Mesendoderm (in vitro differentiated cells): ENCODE results near the gene PLPPR1.

Source experiments
- DNase-seq: peaks from one replicate; pipeline ENCODE4 v3.0.0; 2013
- H2AK5ac ChIP-seq: 2 replicates; pipeline ENCODE4 v1.6.1; 2013; ENCODE audit warnings: low read length, inconsistent platforms
- H2BK120ac ChIP-seq: 2 replicates; pipeline ENCODE4 v1.6.1; 2013; ENCODE audit warnings: low read depth, mild to moderate bottlenecking, low read length, moderate library complexity, mixed read lengths
- H2BK15ac ChIP-seq: replicated peaks from 2 replicates; pipeline ENCODE4 v1.6.1; 2013; ENCODE audit warnings: low read depth, mild to moderate bottlenecking, moderate library complexity
- H2BK5ac ChIP-seq: 2 replicates; pipeline ENCODE4 v1.6.1; 2013; ENCODE audit warnings: low read length, inconsistent platforms
- H3K18ac ChIP-seq: 2 replicates; pipeline ENCODE4 v1.6.1; 2013; ENCODE audit warnings: mild to moderate bottlenecking, low read length, mixed read lengths
- H3K23ac ChIP-seq: one replicate; pipeline ENCODE4 v1.6.1; 2013; ENCODE audit warnings: low read length
- H3K27ac ChIP-seq: 2 replicates; pipeline ENCODE4 v1.5.1; 2013; ENCODE audit warnings: low read depth, mild to moderate bottlenecking, inconsistent platforms, low read length, moderate library complexity
- H3K27me3 ChIP-seq: 2 replicates; pipeline ENCODE4 v1.6.1; 2013; ENCODE audit warnings: low read length, control low read depth, mild to moderate bottlenecking, inconsistent platforms; ENCODE audit not compliant: insufficient read depth, poor library complexity
- H3K36me3 ChIP-seq: 2 replicates; pipeline ENCODE4 v1.6.1; 2013; ENCODE audit warnings: low read length, inconsistent platforms; ENCODE audit not compliant: control insufficient read depth, insufficient read depth
- H3K4ac ChIP-seq: one replicate; pipeline ENCODE4 v1.6.1; 2013; ENCODE audit warnings: low read depth, mild to moderate bottlenecking, low read length, moderate library complexity
- H3K4me1 ChIP-seq: 2 replicates; pipeline ENCODE4 v1.6.1; 2013; ENCODE audit warnings: low read depth, low read length, inconsistent platforms; ENCODE audit not compliant: control insufficient read depth
- H3K4me2 ChIP-seq: 2 replicates; pipeline ENCODE4 v1.6.1; 2013; ENCODE audit warnings: low read length
- H3K4me3 ChIP-seq: 2 replicates; pipeline ENCODE4 v1.5.1; 2013; ENCODE audit warnings: mild to moderate bottlenecking, low read length
- H3K56ac ChIP-seq: one replicate; pipeline ENCODE4 v1.6.1; 2013; ENCODE audit warnings: low read length
- H3K79me1 ChIP-seq: 2 replicates; pipeline ENCODE4 v1.6.1; 2013; ENCODE audit warnings: low read length, inconsistent platforms
- H3K79me2 ChIP-seq: 2 replicates; pipeline ENCODE4 v1.6.1; 2013; ENCODE audit warnings: mild to moderate bottlenecking, low read length; ENCODE audit not compliant: control insufficient read depth, insufficient read depth
- H3K9ac ChIP-seq: 2 replicates; pipeline ENCODE4 v1.6.1; 2013; ENCODE audit warnings: low read length, inconsistent platforms
- H4K5ac ChIP-seq: one replicate; pipeline ENCODE4 v1.6.1; 2013; ENCODE audit warnings: low read length
- H4K8ac ChIP-seq: one replicate; pipeline ENCODE4 v1.6.1; 2013; ENCODE audit warnings: low read depth, mild to moderate bottlenecking, control low read depth, low read length, moderate library complexity
- WGBS: extraction: QIAGEN DNeasy Blood & Tissue Kit; methylation state at CpG from one replicate; pipeline ENCODE4 v1.1.7; 2013; ENCODE audit warnings: low lambda C conversion rate, missing lambda C conversion rate; ENCODE audit not compliant: insufficient coverage; ENCODE audit errors: extremely low coverage; 5-methylcytosine and 5-hydroxymethylcytosine counted together

The PLPPR1 gene

GRCh38 chr9:101167490-101168134 lies 139.1 kb downstream of the PLPPR1 start:
- Histone ChIP-seq H2AK5ac (no peak overlapping the region), H3K18ac (no peak overlapping the region), H3K23ac (no peak overlapping the region), H2BK5ac (no peak overlapping the region), H4K5ac (no peak overlapping the region), H2BK120ac (no peak overlapping the region), H3K4me1 (no peaks in the 10 kb centered on the region), H3K79me1 (no peaks in the 10 kb centered on the region), H3K79me2 (no peaks in the 10 kb centered on the region), H3K9ac (no peak overlapping the region), H3K36me3 (no peaks in the 10 kb centered on the region), H3K56ac (no peak overlapping the region), H2BK15ac (no peak overlapping the region), H3K4ac (no peak overlapping the region), H3K4me2 (no peak overlapping the region), H3K4me3 (no peak overlapping the region), H4K8ac (no peak overlapping the region), H3K27me3 (no peaks in the 10 kb centered on the region), H3K27ac (no peak overlapping the region)
- DNase-seq, result no peak
- WGBS, result no CpG with 5 or more reads among the region's 1 CpG

GRCh38 chr9:101172616-101173015 lies 144.1 kb downstream of the PLPPR1 start:
- H3K9ac ChIP-seq, result no peak overlapping the region
- no peak for DNase-seq
- H2AK5ac ChIP-seq, result no peak overlapping the region
- no peak overlapping the region for H2BK5ac ChIP-seq
- no peak overlapping the region for H3K4ac ChIP-seq
- no CpG with 5 or more reads among the region's 1 CpG for WGBS
- H3K18ac ChIP-seq, result no peak overlapping the region
- no peak overlapping the region for H3K27ac ChIP-seq
- peak overlapping the region; percentile 38 for H3K23ac ChIP-seq
- H3K79me2 ChIP-seq, result no peaks in the 10 kb centered on the region
- H2BK120ac ChIP-seq, result no peak overlapping the region
- H2BK15ac ChIP-seq, result no peak overlapping the region
- H3K4me2 ChIP-seq, result no peak overlapping the region
- H4K5ac ChIP-seq, result no peak overlapping the region
- no peaks in the 10 kb centered on the region for H3K36me3 ChIP-seq
- no peaks in the 10 kb centered on the region for H3K79me1 ChIP-seq
- H3K4me1 ChIP-seq, result no peaks in the 10 kb centered on the region
- no peak overlapping the region for H3K56ac ChIP-seq
- no peak overlapping the region for H4K8ac ChIP-seq
- no peaks in the 10 kb centered on the region for H3K27me3 ChIP-seq
- no peak overlapping the region for H3K4me3 ChIP-seq

GRCh38 chr9:101173907-101174306 lies 145.4 kb downstream of the PLPPR1 start:
- Histone ChIP-seq H3K79me1 (no peaks in the 10 kb centered on the region), H2BK5ac (no peak overlapping the region), H3K18ac (no peak overlapping the region), H3K4me1 (no peaks in the 10 kb centered on the region), H4K8ac (no peak overlapping the region), H2AK5ac (no peak overlapping the region), H3K4me2 (no peak overlapping the region), H2BK15ac (no peak overlapping the region), H3K36me3 (no peaks in the 10 kb centered on the region), H3K9ac (no peak overlapping the region), H3K4me3 (no peak overlapping the region), H3K27ac (no peak overlapping the region), H3K79me2 (no peaks in the 10 kb centered on the region), H3K56ac (no peak overlapping the region), H4K5ac (no peak overlapping the region), H2BK120ac (no peak overlapping the region), H3K23ac (no peak overlapping the region), H3K4ac (no peak overlapping the region), H3K27me3 (no peaks in the 10 kb centered on the region)
- no peak for DNase-seq
- no CpG with 5 or more reads among the region's 1 CpG for WGBS

- Histone ChIP-seq H4K8ac (no peak overlapping the region), H3K18ac (no peak overlapping the region), H3K79me1 (no peaks in the 10 kb centered on the region), H3K36me3 (no peaks in the 10 kb centered on the region), H3K56ac (no peak overlapping the region), H3K9ac (no peak overlapping the region), H2BK15ac (no peak overlapping the region), H3K4me3 (no peak overlapping the region), H4K5ac (no peak overlapping the region), H3K23ac (no peak overlapping the region), H2BK5ac (no peak overlapping the region), H3K27me3 (no peaks in the 10 kb centered on the region), H3K4me1 (no peaks in the 10 kb centered on the region), H3K4me2 (no peak overlapping the region), H2AK5ac (no peak overlapping the region), H3K4ac (no peak overlapping the region), H3K27ac (no peak overlapping the region), H3K79me2 (no peaks in the 10 kb centered on the region), H2BK120ac (no peak overlapping the region)
- peak; percentile 56 for DNase-seq
- no CpG with 5 or more reads among the region's 5 CpGs for WGBS
Measured at GRCh38 chr9:101176384-101176783, 147.9 kb downstream of the PLPPR1 start.

GRCh38 chr9:101184813-101185278 lies 156.3 kb downstream of the PLPPR1 start:
- H3K56ac ChIP-seq, result no peak overlapping the region
- WGBS, result no CpG with 5 or more reads among the region's 2 CpGs
- no peaks in the 10 kb centered on the region for H3K27me3 ChIP-seq
- H3K36me3 ChIP-seq, result no peaks in the 10 kb centered on the region
- no peaks in the 10 kb centered on the region for H3K79me1 ChIP-seq
- DNase-seq, result no peak
- no peak overlapping the region for H2BK120ac ChIP-seq
- H2AK5ac ChIP-seq, result no peak overlapping the region
- H4K8ac ChIP-seq, result no peak overlapping the region
- H3K4ac ChIP-seq, result no peak overlapping the region
- H2BK5ac ChIP-seq, result no peak overlapping the region
- H3K4me2 ChIP-seq, result no peak overlapping the region
- no peaks in the 10 kb centered on the region for H3K79me2 ChIP-seq
- H3K27ac ChIP-seq, result no peak overlapping the region
- H3K4me1 ChIP-seq, result no peaks in the 10 kb centered on the region
- H3K18ac ChIP-seq, result no peak overlapping the region
- no peak overlapping the region for H3K9ac ChIP-seq
- no peak overlapping the region for H4K5ac ChIP-seq
- no peak overlapping the region for H2BK15ac ChIP-seq
- no peak overlapping the region for H3K23ac ChIP-seq
- no peak overlapping the region for H3K4me3 ChIP-seq

GRCh38 chr9:101191723-101192122 lies 163.2 kb downstream of the PLPPR1 start:
- Histone ChIP-seq H3K56ac (no peak overlapping the region), H3K79me2 (no peaks in the 10 kb centered on the region), H3K18ac (no peak overlapping the region), H3K27me3 (no peaks in the 10 kb centered on the region), H3K27ac (no peak overlapping the region), H3K23ac (no peak overlapping the region), H3K4me3 (no peak overlapping the region), H4K5ac (no peak overlapping the region), H4K8ac (no peak overlapping the region), H3K4me2 (no peak overlapping the region), H3K36me3 (no peaks in the 10 kb centered on the region), H3K4ac (no peak overlapping the region), H2AK5ac (no peak overlapping the region), H2BK120ac (no peak overlapping the region), H3K4me1 (no peaks in the 10 kb centered on the region), H2BK5ac (no peak overlapping the region), H3K9ac (no peak overlapping the region), H2BK15ac (no peak overlapping the region), H3K79me1 (no peaks in the 10 kb centered on the region)
- WGBS, result no CpG with 5 or more reads among the region's 2 CpGs
- DNase-seq, result no peak
